HCT116 (cell line): Measurements from ENCODE around the gene TBC1D1.

Experiments
- CBX3 ChIP-seq: IDR thresholded peaks from 2 replicates; pipeline ENCODE4 v1.6.1; 2012; ENCODE audit warnings: low read depth
- CTCF ChIP-seq, 3 experiments: fragments of 200-600 bp in 1 of 3; sonication (generic) in 1 of 3; IDR thresholded peaks in 2 of 3; conservative IDR thresholded peaks in 1 of 3; 2 replicates each; pipeline ENCODE4 v1.5.1; 2012 to 2017; ENCODE audit warnings: low read depth in 2 of 3, low read length in 2 of 3, antibody characterized with exemption in 1 of 3, borderline replicate concordance in 1 of 3, control low read depth in 1 of 3, mild to moderate bottlenecking in 1 of 3, mixed read lengths in 1 of 3, mixed run types in 1 of 3, moderate library complexity in 1 of 3; ENCODE audit not compliant: insufficient read depth in 1 of 3
- EGR1 ChIP-seq: IDR thresholded peaks from 2 replicates; pipeline ENCODE4 v1.6.1; 2012; ENCODE audit warnings: low read depth
- MAX ChIP-seq: IDR thresholded peaks from 2 replicates; pipeline ENCODE4 v1.6.1; 2012
- POLR2A ChIP-seq: IDR thresholded peaks from 2 replicates; pipeline ENCODE4 v1.7.0; 2011; ENCODE audit warnings: borderline replicate concordance; ENCODE audit not compliant: insufficient read depth, insufficient read length; ENCODE audit errors: extremely low read depth
- SRF ChIP-seq: IDR thresholded peaks from 2 replicates; pipeline ENCODE4 v1.6.1; 2012; ENCODE audit warnings: low read depth

GRCh38 chr4:38099020-38099600 is 208.2 kb downstream of the TBC1D1 start:
- TF ChIP-seq CBX3: no peak
- TF ChIP-seq CTCF (IDR thresholded peaks at IDR 0.05 in 2 of 3, conservative IDR thresholded peaks at IDR 0.05 in 1 of 3; ENCODE audit: borderline replicate concordance in 1 of 3, insufficient read depth in 1 of 3, low read depth in 2 of 3, low read length in 2 of 3): no peak
- no peak for TF ChIP-seq MAX
- TF ChIP-seq SRF: no peak
- TF ChIP-seq POLR2A: no peak
- no peak for TF ChIP-seq EGR1
